Karpas-422 (cell line): ENCODE data around the gene CCDC170. TPM values are rescaled to one million over a fixed set of nuclear protein-coding genes. Genes with fewer than 3 reads are reported as not detected.
"Not testable (repeated sequence)": the region's sequence is repeated elsewhere in the genome, so short reads cannot be mapped to it uniquely, and the experiment has no call there.

Experiments used
- DNase-seq: peaks from one replicate; pipeline ENCODE4 v3.0.0-alpha.2; 2015
- H2AFZ ChIP-seq: fragments of 200-600 bp; sonication (generic); 2 replicates; pipeline ENCODE4 v1.6.1; 2014; ENCODE audit warnings: antibody characterized with exemption, low read length, mixed read lengths
- H3K27ac ChIP-seq: fragments of 200-600 bp; sonication (generic); 2 replicates; pipeline ENCODE4 v1.5.1; 2014; ENCODE audit warnings: mild to moderate bottlenecking, low read length, moderate library complexity
- H3K27me3 ChIP-seq: fragments of 200-600 bp; sonication (generic); 2 replicates; pipeline ENCODE4 v1.6.1; 2014; ENCODE audit warnings: low read length, mixed read lengths
- H3K36me3 ChIP-seq: fragments of 200-600 bp; sonication (generic); 2 replicates; pipeline ENCODE4 v1.6.1; 2014; ENCODE audit warnings: low read length, mixed read lengths; ENCODE audit not compliant: insufficient read depth
- H3K4me1 ChIP-seq: fragments of 200-600 bp; sonication (generic); 2 replicates; pipeline ENCODE4 v1.6.1; 2014; ENCODE audit warnings: mild to moderate bottlenecking, low read length, mixed read lengths
- H3K4me2 ChIP-seq: fragments of 200-600 bp; sonication (generic); 2 replicates; pipeline ENCODE4 v1.6.1; 2014; ENCODE audit warnings: low read length, low read depth, mild to moderate bottlenecking; ENCODE audit not compliant: poor library complexity, severe bottlenecking
- H3K4me3 ChIP-seq: fragments of 200-600 bp; sonication (generic); 2 replicates; pipeline ENCODE4 v1.5.1; 2014; ENCODE audit warnings: mild to moderate bottlenecking, antibody characterized with exemption, low read length, mixed read lengths
- H3K79me2 ChIP-seq: fragments of 200-600 bp; sonication (generic); 2 replicates; pipeline ENCODE4 v1.6.1; 2014; ENCODE audit warnings: mild to moderate bottlenecking, low read length, mixed read lengths
- H3K9ac ChIP-seq: fragments of 200-600 bp; sonication (generic); 2 replicates; pipeline ENCODE4 v1.6.0; 2014; ENCODE audit warnings: low read length
- H3K9me2 ChIP-seq: fragments of 200-600 bp; sonication (generic), shearing (Covaris generic); replicated peaks from 2 replicates; pipeline ENCODE4 v1.6.0; 2014; ENCODE audit warnings: mild to moderate bottlenecking, low read length, moderate library complexity; ENCODE audit not compliant: insufficient read depth
- H3K9me3 ChIP-seq: fragments of 300-700, 200-600 bp; sonication (generic); 2 replicates; pipeline ENCODE4 v1.6.1; 2014; ENCODE audit warnings: low read length, mixed read lengths
- H4K20me1 ChIP-seq: fragments of 200-600 bp; sonication (generic); 2 replicates; pipeline ENCODE4 v1.6.1; 2014; ENCODE audit warnings: mild to moderate bottlenecking, antibody characterized with exemption, low read length, low read depth; ENCODE audit not compliant: insufficient read depth
- total RNA-seq: library from RNA; depleted of rRNA; stranded (reverse); fragments of >200 nt; shearing (Covaris generic); gene quantifications from 2 replicates; pipeline ENCODE4 v1.2.3, GENCODE V29; 2014; ENCODE audit warnings: low replicate concordance; rRNA removed

Gene CCDC170
- total RNA-seq: not detected in 2 replicates

DNA sequence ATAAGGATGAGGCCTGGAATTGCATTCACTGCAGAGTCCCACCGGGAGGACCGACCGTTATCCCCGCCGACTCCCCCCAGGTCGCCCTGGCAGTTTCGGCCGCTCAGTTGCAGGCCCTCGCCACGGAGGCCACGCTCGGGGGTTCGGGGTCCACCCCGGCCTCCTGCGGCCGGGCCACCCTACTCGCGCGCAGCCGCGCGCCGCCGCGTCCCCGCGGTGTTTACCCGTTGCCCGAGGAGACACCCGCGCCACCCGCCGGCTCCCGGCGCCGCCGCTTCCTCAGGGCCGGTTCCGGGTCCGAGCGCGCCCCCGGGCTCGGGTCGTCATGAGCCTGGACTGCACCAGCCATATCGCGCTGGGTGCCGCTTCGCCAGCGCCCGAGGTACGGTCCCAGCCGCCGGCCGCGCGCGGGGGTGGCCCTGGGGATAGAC, at the start of gene CCDC170:
Gene CCDC170, plus strand, starts transcription at position 214 of the 431 bp plus-strand sequence. Its CDS starts 112 bp downstream, at position 326.
- H3K4me3 ChIP-seq: no peak within 1 kb of the TSS
- H3K27me3 ChIP-seq: no peaks in the 10 kb centered on the region
- no peaks in the 10 kb centered on the region for H3K9me3 ChIP-seq
- H3K4me1 ChIP-seq: peaks cover 5% of the 10 kb centered on the region
- H3K9ac ChIP-seq: no peak within 1 kb of the TSS
- H3K9me2 ChIP-seq: no peaks in the 10 kb centered on the region
- no peak for DNase-seq
- H3K4me2 ChIP-seq: no peak within 1 kb of the TSS
- no peaks in the 10 kb centered on the region for H4K20me1 ChIP-seq
- no peaks in the 10 kb centered on the region for H3K79me2 ChIP-seq
- H3K27ac ChIP-seq: no peak within 1 kb of the TSS
- no peak within 1 kb of the TSS for H2AFZ ChIP-seq
- H3K36me3 ChIP-seq: no peaks in the 10 kb centered on the region

DNA sequence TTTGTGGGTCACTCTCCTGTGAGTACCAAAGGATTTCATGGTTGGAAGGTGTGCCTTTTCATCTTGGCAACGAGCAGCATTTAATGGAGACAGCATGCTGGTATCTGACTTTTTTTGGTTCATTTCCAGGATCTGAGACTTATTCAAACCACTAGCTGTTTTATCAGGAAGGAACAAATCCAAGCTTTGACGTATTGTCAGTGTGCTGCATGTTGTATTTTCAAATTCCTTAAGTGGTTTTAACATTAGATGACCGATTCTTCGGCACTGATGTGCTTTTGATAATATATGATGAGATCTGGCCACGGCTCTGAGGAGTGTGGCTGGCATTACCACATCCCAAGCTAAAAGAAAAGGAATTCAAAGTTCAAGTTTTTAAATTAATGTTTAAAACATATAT, 48.3 kb upstream of the CCDC170 start:
- Histone ChIP-seq H3K27ac (no peak overlapping the region), H3K79me2 (peaks cover 92% of the 10 kb centered on the region), H3K9me2 (no peaks in the 10 kb centered on the region), H3K4me1 (peaks cover 10% of the 10 kb centered on the region; the same call in 1 of the 2 replicates), H3K4me3 (no peak overlapping the region), H3K36me3 (peaks cover 9% of the 10 kb centered on the region; the same call in 1 of the 2 replicates), H3K9ac (no peak overlapping the region), H2AFZ (no peak overlapping the region), H3K4me2 (no peak overlapping the region), H3K27me3 (no peaks in the 10 kb centered on the region), H3K9me3 (no peaks in the 10 kb centered on the region), H4K20me1 (no peaks in the 10 kb centered on the region)
- no peak for DNase-seq

DNA sequence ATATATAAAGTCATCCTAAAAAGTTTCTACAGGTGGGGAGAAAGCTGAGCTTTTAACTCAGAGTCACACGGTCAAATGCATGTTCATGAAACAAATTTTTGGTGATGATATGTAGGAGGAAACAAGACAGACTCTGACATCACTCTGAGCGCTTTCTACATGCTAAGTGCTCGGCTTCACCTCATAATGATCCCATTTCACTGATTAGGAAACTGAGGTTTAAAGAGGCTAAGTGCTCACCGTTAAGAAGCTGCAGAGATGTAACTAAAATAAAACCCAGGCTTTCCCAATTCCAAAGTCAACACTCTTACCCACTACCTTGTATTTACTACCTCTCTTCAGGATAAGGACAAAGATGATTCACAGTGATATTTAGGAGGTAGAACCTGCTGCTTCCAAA, 46.6 kb upstream of the CCDC170 start:
- peaks cover 84% of the 10 kb centered on the region for H3K79me2 ChIP-seq
- no peak overlapping the region for H3K9ac ChIP-seq
- H3K9me3 ChIP-seq: no peaks in the 10 kb centered on the region
- no peaks in the 10 kb centered on the region for H3K4me1 ChIP-seq
- H3K4me2 ChIP-seq: no peak overlapping the region
- DNase-seq: no peak
- H2AFZ ChIP-seq: no peak overlapping the region
- H3K27ac ChIP-seq: no peak overlapping the region
- no peak overlapping the region for H3K4me3 ChIP-seq
- no peaks in the 10 kb centered on the region for H3K9me2 ChIP-seq
- peaks cover 9% of the 10 kb centered on the region; the same call in 1 of the 2 replicates for H3K36me3 ChIP-seq
- H3K27me3 ChIP-seq: no peaks in the 10 kb centered on the region
- no peaks in the 10 kb centered on the region for H4K20me1 ChIP-seq

GRCh38 chr6:151448623-151449022, 45.2 kb upstream of the CCDC170 start:
- Histone ChIP-seq H2AFZ (no peak overlapping the region), H3K4me2 (no peak overlapping the region), H3K9me2 (no peaks in the 10 kb centered on the region), H3K9ac (no peak overlapping the region), H3K4me1 (peaks cover 5% of the 10 kb centered on the region; the same call in 1 of the 2 replicates), H3K4me3 (no peak overlapping the region), H3K79me2 (peaks cover 83% of the 10 kb centered on the region), H3K9me3 (no peaks in the 10 kb centered on the region), H4K20me1 (no peaks in the 10 kb centered on the region), H3K27me3 (no peaks in the 10 kb centered on the region), H3K36me3 (peaks cover 6% of the 10 kb centered on the region; the same call in 1 of the 2 replicates), H3K27ac (no peak overlapping the region)
- no peak for DNase-seq

- H3K27ac ChIP-seq, H2AFZ ChIP-seq: not testable (repeated sequence)
Observed at GRCh38 chr6:151450928-151451327, 42.9 kb upstream of the CCDC170 start.

GRCh38 chr6:151451417-151451949, 42.3 kb upstream of the CCDC170 start:
- peak overlapping the region; percentile 77 for H3K4me2 ChIP-seq
- H2AFZ ChIP-seq: no peak overlapping the region; the same call in 1 of the 2 replicates
- no peaks in the 10 kb centered on the region for H4K20me1 ChIP-seq
- peaks cover 75% of the 10 kb centered on the region for H3K79me2 ChIP-seq
- H3K27me3 ChIP-seq: no peaks in the 10 kb centered on the region
- H3K9ac ChIP-seq: peak overlapping the region; percentile 80
- H3K4me3 ChIP-seq: peak overlapping the region; percentile 89
- H3K9me2 ChIP-seq: no peaks in the 10 kb centered on the region
- H3K4me1 ChIP-seq: peaks cover 27% of the 10 kb centered on the region
- no peak for DNase-seq
- H3K36me3 ChIP-seq: 0 out of 2 replicates have a peak, but pooled peaks cover 4% of the 10 kb centered on the region
- H3K9me3 ChIP-seq: no peaks in the 10 kb centered on the region
- peak overlapping the region; percentile 40; the same call in 1 of the 2 replicates for H3K27ac ChIP-seq

More at GRCh38 chr6:151450928-151451327, 42.9 kb upstream of the CCDC170 start:
- H3K36me3 ChIP-seq, H3K27me3 ChIP-seq, H4K20me1 ChIP-seq, H3K9me3 ChIP-seq, H3K9me2 ChIP-seq, DNase-seq: not testable (repeated sequence)
- Histone ChIP-seq H3K79me2 (peaks cover 75% of the 10 kb centered on the region), H3K4me2 (peak overlapping the region; percentile 77), H3K9ac (peak overlapping the region; percentile 80), H3K4me1 (peaks cover 22% of the 10 kb centered on the region), H3K4me3 (peak overlapping the region; percentile 89)

DNA sequence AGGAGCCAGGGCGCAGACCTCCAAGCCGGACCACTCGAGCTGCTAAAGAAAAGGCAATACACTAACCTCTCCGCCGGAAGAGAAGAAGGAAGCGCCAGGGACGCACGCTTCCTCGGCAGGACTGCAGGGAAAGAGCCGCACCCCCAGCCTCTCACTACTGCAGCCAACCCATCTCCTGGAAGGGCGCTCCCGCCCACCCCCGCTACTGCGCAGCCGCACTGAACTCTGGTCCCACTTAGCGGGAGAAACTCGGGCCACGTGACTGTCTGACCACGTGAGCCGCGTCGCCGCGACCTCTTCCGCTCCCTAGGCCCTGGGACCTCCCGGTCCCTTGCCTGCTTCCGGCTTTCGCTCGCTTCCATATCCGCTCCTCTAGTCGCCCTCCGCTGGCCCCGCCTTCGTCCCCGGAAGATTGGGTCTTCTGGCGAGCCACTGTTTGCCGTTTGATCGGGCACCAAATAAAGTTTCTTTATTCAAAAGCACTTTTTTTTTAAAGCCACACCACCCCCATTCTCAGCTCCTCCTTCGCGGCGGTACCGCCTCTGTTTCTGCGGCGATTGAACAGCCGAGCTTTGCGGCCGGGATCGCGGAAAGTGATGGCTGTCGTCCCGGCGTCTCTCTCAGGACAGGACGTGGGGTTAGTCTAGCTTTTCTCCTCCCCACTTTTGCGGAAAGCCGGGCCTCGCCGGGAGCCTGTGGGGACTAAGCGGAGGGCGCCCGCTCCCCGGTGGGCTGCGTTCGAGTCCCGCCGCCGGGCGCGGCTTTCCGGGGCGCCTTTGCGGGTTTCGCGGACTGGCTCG, 41.7 kb upstream of the CCDC170 start, which contains the start of gene RMND1:
Gene RMND1, minus strand, starts transcription at position 177 of the 800 bp plus-strand sequence. CDS start 6,315 bp downstream, outside the sequence.
- peaks cover 75% of the 10 kb centered on the region for H3K79me2 ChIP-seq
- peak within 1 kb of the TSS; percentile 68 for H3K27ac ChIP-seq
- peak within 1 kb of the TSS; percentile 95 for H3K4me2 ChIP-seq

More for the DNA sequence above, 41.7 kb upstream of the CCDC170 start, which contains the start of gene RMND1:
- Histone ChIP-seq H3K4me3 (peak within 1 kb of the TSS; percentile 89), H3K9me3 (no peaks in the 10 kb centered on the region), H3K4me1 (peaks cover 34% of the 10 kb centered on the region), H2AFZ (no peak within 1 kb of the TSS; the same call in 1 of the 2 replicates), H3K27me3 (no peaks in the 10 kb centered on the region), H3K9ac (peak within 1 kb of the TSS; percentile 81), H3K36me3 (0 out of 2 replicates have a peak, but pooled peaks cover 4% of the 10 kb centered on the region), H4K20me1 (no peaks in the 10 kb centered on the region), H3K9me2 (no peaks in the 10 kb centered on the region)
- DNase-seq: peak; percentile 100
